ENCODE data around the gene MMS22L. TPM values are rescaled to one million over a fixed set of nuclear protein-coding genes. Genes with fewer than 3 reads are reported as not detected.

MMS22L gene
- total RNA-seq, 4 donors from 2014 or later: 2.4 to 12.6 (median 6.4) TPM

DNA sequence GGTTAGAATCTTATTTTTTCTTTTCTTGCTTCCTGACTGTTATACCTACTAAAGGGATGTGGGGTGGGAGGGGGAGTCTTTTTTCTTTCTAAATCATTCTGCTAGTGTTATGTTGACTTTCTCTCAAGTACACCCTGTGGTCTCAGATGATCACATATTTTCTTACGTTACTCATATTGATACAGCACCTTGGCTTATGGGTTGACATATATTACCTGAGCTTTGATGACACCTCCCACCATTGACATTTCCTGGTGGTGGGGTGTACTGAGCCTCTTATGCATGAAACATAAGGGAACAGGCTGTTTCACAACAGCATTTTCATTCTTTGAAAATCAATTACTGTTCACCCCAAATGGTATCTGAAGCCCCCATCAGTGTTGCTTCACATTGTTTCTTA lies 169.8 kb downstream of the MMS22L start:
- in situ Hi-C loops (cut with MboI; ENCODE audit: low pct_ligation_motif_present in 1 of 4, low pct_unique_long_range_greater_than_20kb in 1 of 4, low sequenced_read_pairs in 3 of 4) (no loop called here), intact Hi-C loops (cut with DNase I; ENCODE audit: low total_unique reads) (no loop called here)
- TF ChIP-seq EP300 (IDR thresholded peaks at IDR 0.05; ENCODE audit: low read depth) (no peak), POLR2AphosphoS5 (IDR thresholded peaks at IDR 0.05) (no peak), POLR2A (IDR thresholded peaks at IDR 0.05) (no peak)
- TF ChIP-seq, protein P1, sequence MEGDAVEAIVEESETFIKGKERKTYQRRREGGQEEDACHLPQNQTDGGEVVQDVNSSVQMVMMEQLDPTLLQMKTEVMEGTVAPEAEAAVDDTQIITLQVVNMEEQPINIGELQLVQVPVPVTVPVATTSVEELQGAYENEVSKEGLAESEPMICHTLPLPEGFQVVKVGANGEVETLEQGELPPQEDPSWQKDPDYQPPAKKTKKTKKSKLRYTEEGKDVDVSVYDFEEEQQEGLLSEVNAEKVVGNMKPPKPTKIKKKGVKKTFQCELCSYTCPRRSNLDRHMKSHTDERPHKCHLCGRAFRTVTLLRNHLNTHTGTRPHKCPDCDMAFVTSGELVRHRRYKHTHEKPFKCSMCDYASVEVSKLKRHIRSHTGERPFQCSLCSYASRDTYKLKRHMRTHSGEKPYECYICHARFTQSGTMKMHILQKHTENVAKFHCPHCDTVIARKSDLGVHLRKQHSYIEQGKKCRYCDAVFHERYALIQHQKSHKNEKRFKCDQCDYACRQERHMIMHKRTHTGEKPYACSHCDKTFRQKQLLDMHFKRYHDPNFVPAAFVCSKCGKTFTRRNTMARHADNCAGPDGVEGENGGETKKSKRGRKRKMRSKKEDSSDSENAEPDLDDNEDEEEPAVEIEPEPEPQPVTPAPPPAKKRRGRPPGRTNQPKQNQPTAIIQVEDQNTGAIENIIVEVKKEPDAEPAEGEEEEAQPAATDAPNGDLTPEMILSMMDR (IDR thresholded peaks at IDR 0.05): no peak
- H3K9me3 ChIP-seq: no peaks in the 10 kb centered on the region
- H3K27ac ChIP-seq: no peak overlapping the region
- no peak overlapping the region for H3K4me3 ChIP-seq
- no peaks in the 10 kb centered on the region for H3K4me1 ChIP-seq
- H3K27me3 ChIP-seq: no peaks in the 10 kb centered on the region
- 69 to 71% methylated on average over 1 of the region's 1 CpG for WGBS, 2 donors (ENCODE audit: low coverage in 1 of 2)
- DNase-seq: no peak
- H3K36me3 ChIP-seq: no peaks in the 10 kb centered on the region

DNA sequence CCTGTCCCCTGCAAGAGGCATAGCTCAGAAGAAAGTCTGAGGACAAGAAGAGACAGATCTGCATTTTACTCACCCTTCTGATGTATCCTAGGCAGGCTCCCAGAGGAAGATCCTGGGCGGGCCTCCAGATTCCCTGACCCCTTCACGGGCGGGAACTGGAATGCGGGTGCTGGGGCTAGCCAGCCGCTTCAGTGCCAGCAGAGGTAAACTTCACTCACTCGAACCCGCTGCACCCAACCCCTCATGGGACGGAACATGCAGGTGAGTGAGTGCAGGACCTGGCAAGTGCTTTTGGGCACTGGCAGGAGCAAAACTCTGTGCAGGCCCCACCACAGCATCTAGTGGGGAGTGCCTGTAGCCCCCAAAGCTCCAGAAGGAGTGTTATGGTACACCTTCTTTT lies 171.8 kb downstream of the MMS22L start:
- 93% methylated on average over 8 of the region's 8 CpGs; no CpG with 5 or more reads in 1 of the 2 donors for WGBS, 2 donors (ENCODE audit: low coverage in 1 of 2)

DNA sequence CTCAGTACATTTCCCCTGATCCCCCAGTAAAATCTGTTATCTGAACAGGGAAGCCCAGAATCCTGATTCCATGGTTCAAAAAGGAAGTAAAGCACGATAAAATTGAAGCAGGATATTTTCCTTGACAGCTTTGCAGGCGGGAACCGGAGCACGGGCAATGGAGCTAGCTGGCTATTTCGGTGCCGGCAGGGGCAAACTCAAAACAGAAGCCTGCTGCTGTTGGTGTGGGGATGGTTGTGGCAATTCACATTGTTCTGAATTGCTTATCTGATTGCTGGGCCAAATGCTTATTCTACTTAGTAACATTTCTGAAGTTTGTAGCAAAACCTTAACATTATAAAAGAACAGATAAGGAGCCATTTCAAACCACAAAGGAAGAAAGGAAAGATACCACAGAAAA lies 172.4 kb downstream of the MMS22L start:
- no peak overlapping the region for H3K4me3 ChIP-seq
- no peak for DNase-seq
- TF ChIP-seq POLR2AphosphoS5 (IDR thresholded peaks at IDR 0.05) (no peak), EP300 (IDR thresholded peaks at IDR 0.05; ENCODE audit: low read depth) (no peak), POLR2A (IDR thresholded peaks at IDR 0.05) (no peak)
- TF ChIP-seq, protein P1 (IDR thresholded peaks at IDR 0.05): no peak
- no peaks in the 10 kb centered on the region for H3K36me3 ChIP-seq
- H3K4me1 ChIP-seq: no peaks in the 10 kb centered on the region
- H3K27ac ChIP-seq: no peak overlapping the region
- in situ Hi-C loops (cut with MboI; ENCODE audit: low pct_ligation_motif_present in 1 of 4, low pct_unique_long_range_greater_than_20kb in 1 of 4, low sequenced_read_pairs in 3 of 4): no loop called here
- no peaks in the 10 kb centered on the region for H3K27me3 ChIP-seq
- intact Hi-C loops (cut with DNase I; ENCODE audit: low total_unique reads): no loop called here
- 82 to 83% methylated on average over 6 of the region's 6 CpGs for WGBS, 2 donors (ENCODE audit: low coverage in 1 of 2)
- no peaks in the 10 kb centered on the region for H3K9me3 ChIP-seq

More for the DNA sequence above, 171.8 kb downstream of the MMS22L start:
- H3K4me3 ChIP-seq: no peak overlapping the region
- no peaks in the 10 kb centered on the region for H3K27me3 ChIP-seq
- no peak for DNase-seq
- H3K36me3 ChIP-seq: no peaks in the 10 kb centered on the region
- no peak overlapping the region for H3K27ac ChIP-seq
- no peaks in the 10 kb centered on the region for H3K9me3 ChIP-seq
- in situ Hi-C loops (cut with MboI; ENCODE audit: low pct_ligation_motif_present in 1 of 4, low pct_unique_long_range_greater_than_20kb in 1 of 4, low sequenced_read_pairs in 3 of 4): no loop called here
- no peak for TF ChIP-seq POLR2A (IDR thresholded peaks at IDR 0.05)
- no peak for TF ChIP-seq POLR2AphosphoS5 (IDR thresholded peaks at IDR 0.05)
- TF ChIP-seq EP300 (IDR thresholded peaks at IDR 0.05; ENCODE audit: low read depth): no peak
- TF ChIP-seq, protein P1 (IDR thresholded peaks at IDR 0.05): no peak
- intact Hi-C loops (cut with DNase I; ENCODE audit: low total_unique reads): no loop called here
- no peaks in the 10 kb centered on the region for H3K4me1 ChIP-seq

DNA sequence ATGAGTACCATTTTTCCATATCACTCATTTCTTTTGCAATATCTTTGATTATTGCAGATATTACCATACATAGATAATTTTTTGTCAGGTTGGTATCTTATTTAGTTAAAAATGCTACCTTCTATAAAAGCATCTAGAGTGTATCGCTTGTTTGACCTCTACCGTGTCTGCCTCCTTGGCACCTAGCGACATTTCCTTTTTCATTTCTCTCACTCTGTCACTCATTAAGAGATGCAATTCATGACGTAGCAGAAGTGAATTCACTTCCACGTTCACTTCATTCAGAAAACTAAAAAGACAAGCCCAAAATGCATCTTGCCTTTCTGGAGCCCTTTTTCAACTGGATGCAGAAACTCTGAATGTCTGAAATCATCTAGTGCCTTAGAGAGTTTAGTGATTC lies 172.9 kb downstream of the MMS22L start:
- H3K27ac ChIP-seq: no peak overlapping the region

More for the DNA sequence above, 172.9 kb downstream of the MMS22L start:
- TF ChIP-seq, protein P1 (IDR thresholded peaks at IDR 0.05): no peak
- no peak for TF ChIP-seq POLR2A (IDR thresholded peaks at IDR 0.05)
- no peak for TF ChIP-seq POLR2AphosphoS5 (IDR thresholded peaks at IDR 0.05)
- no peak for TF ChIP-seq EP300 (IDR thresholded peaks at IDR 0.05; ENCODE audit: low read depth)
- DNase-seq: no peak
- no peaks in the 10 kb centered on the region for H3K27me3 ChIP-seq
- intact Hi-C loops (cut with DNase I; ENCODE audit: low total_unique reads): no loop called here
- no peaks in the 10 kb centered on the region for H3K36me3 ChIP-seq
- 69 to 94% methylated on average over 3 to 5 of the region's 5 CpGs for WGBS, 2 donors (ENCODE audit: low coverage in 1 of 2)
- H3K9me3 ChIP-seq: no peaks in the 10 kb centered on the region
- no peak overlapping the region for H3K4me3 ChIP-seq
- in situ Hi-C loops (cut with MboI; ENCODE audit: low pct_ligation_motif_present in 1 of 4, low pct_unique_long_range_greater_than_20kb in 1 of 4, low sequenced_read_pairs in 3 of 4): no loop called here
- H3K4me1 ChIP-seq: no peaks in the 10 kb centered on the region

All from transverse colon (tissue), 4 donors.